ENCODE measurements around the gene CYP4F11. TPM values are rescaled to one million over a fixed set of nuclear protein-coding genes. Genes with fewer than 3 reads are reported as not detected.

The CYP4F11 gene
- total RNA-seq, 1 experiment from 2014 or later, result 10.5 TPM

- BruUV-seq (replicated peaks), result no TSS peak
- TF ChIP-seq, protein P1, sequence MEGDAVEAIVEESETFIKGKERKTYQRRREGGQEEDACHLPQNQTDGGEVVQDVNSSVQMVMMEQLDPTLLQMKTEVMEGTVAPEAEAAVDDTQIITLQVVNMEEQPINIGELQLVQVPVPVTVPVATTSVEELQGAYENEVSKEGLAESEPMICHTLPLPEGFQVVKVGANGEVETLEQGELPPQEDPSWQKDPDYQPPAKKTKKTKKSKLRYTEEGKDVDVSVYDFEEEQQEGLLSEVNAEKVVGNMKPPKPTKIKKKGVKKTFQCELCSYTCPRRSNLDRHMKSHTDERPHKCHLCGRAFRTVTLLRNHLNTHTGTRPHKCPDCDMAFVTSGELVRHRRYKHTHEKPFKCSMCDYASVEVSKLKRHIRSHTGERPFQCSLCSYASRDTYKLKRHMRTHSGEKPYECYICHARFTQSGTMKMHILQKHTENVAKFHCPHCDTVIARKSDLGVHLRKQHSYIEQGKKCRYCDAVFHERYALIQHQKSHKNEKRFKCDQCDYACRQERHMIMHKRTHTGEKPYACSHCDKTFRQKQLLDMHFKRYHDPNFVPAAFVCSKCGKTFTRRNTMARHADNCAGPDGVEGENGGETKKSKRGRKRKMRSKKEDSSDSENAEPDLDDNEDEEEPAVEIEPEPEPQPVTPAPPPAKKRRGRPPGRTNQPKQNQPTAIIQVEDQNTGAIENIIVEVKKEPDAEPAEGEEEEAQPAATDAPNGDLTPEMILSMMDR (IDR thresholded peaks at IDR 0.05; ENCODE audit: unreplicated experiment), result no peak
- CTCF ChIA-PET, result no interaction called here
Measured at GRCh38 chr19:15945301-15945700, 11.0 kb upstream of the CYP4F11 start.

DNA sequence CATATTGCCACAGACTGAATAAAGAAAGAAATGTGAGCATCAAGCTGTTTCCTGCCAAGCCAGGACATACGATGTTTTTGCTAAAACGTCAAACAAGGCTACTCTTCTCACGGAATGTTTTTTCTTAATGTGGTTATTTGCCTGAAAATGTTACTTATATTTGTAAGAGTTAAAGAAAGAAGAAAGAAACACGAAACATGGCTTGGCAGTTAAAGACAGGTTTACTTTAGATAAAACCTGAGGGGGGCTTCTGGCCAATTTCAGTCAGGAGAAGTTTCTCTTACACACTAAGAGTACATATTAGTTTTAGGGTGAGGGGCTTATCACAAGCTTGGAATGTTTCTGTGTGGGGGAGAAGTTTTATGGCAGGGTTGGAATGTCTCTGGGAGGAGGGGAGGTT lies 10.1 kb upstream of the CYP4F11 start:
- CTCF ChIA-PET, result no interaction called here

More at GRCh38 chr19:15945301-15945700, 11.0 kb upstream of the CYP4F11 start:
- Mint-ChIP-seq H3K4me3 (ENCODE audit: unreplicated experiment) (no peak overlapping the region), H3K4me1 (ENCODE audit: insufficient read depth, unreplicated experiment) (no peaks in the 10 kb centered on the region), H3K36me3 (ENCODE audit: insufficient read depth, unreplicated experiment) (no peaks in the 10 kb centered on the region), H3K27ac (ENCODE audit: low read depth, unreplicated experiment) (no peak overlapping the region), H3K9me3 (ENCODE audit: unreplicated experiment) (peaks cover 17% of the 10 kb centered on the region), H3K27me3 (ENCODE audit: insufficient read depth, unreplicated experiment) (peaks cover 22% of the 10 kb centered on the region)
- intact Hi-C loops (cut with micrococcal nuclease), result no loop called here
- POLR2A ChIA-PET, result interaction anchor here (0.5 kb wide), 1 partner anchor 82 kb away, joined by 4 read pairs; no protein-coding TSS in a partner anchor
- no peak for DNase-seq (ENCODE audit: unreplicated experiment)

DNA sequence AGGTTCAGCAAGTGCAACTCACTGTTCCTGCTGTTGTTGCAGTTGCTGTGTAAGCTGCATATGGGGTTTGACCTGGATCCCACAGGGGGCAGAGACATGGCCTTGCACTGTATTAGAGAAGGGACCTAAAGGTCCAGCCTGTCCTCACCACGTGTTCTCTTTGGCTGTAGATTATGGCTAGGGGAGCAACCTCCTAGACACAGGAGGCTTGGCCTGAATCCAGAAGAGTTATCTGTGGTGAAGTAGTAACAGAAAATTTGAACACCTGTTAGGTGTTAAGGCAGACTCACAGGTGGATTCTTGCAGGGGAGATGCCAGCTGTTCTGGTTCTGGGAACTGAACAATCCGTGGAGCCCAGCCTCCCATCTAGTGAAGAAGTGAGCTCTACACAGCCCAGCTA lies 3.4 kb upstream of the CYP4F11 start:
- intact Hi-C loops (cut with micrococcal nuclease), result no loop called here
- TF ChIP-seq, protein P1 (IDR thresholded peaks at IDR 0.05; ENCODE audit: unreplicated experiment), result no peak

More for the DNA sequence above, 10.1 kb upstream of the CYP4F11 start:
- DNase-seq (ENCODE audit: unreplicated experiment), result no peak
- H3K4me1 Mint-ChIP-seq (ENCODE audit: insufficient read depth, unreplicated experiment), result no peaks in the 10 kb centered on the region
- intact Hi-C loops (cut with micrococcal nuclease), result no loop called here
- POLR2A ChIA-PET, result no interaction called here
- H3K36me3 Mint-ChIP-seq (ENCODE audit: insufficient read depth, unreplicated experiment), result no peaks in the 10 kb centered on the region
- no peak overlapping the region for H3K4me3 Mint-ChIP-seq (ENCODE audit: unreplicated experiment)
- peaks cover 14% of the 10 kb centered on the region for H3K9me3 Mint-ChIP-seq (ENCODE audit: unreplicated experiment)
- H3K27ac Mint-ChIP-seq (ENCODE audit: low read depth, unreplicated experiment), result no peak overlapping the region
- peaks cover 22% of the 10 kb centered on the region for H3K27me3 Mint-ChIP-seq (ENCODE audit: insufficient read depth, unreplicated experiment)
- BruUV-seq (replicated peaks), result no TSS peak
- TF ChIP-seq, protein P1 (IDR thresholded peaks at IDR 0.05; ENCODE audit: unreplicated experiment), result no peak

GRCh38 chr19:15936950-15937349 lies 2.6 kb upstream of the CYP4F11 start:
- Mint-ChIP-seq H3K36me3 (ENCODE audit: insufficient read depth, unreplicated experiment) (no peaks in the 10 kb centered on the region), H3K4me3 (ENCODE audit: unreplicated experiment) (no peak overlapping the region), H3K4me1 (ENCODE audit: insufficient read depth, unreplicated experiment) (peaks cover 14% of the 10 kb centered on the region), H3K27ac (ENCODE audit: low read depth, unreplicated experiment) (no peak overlapping the region), H3K27me3 (ENCODE audit: insufficient read depth, unreplicated experiment) (peaks cover 5% of the 10 kb centered on the region), H3K9me3 (ENCODE audit: unreplicated experiment) (no peaks in the 10 kb centered on the region)
- POLR2A ChIA-PET, result no interaction called here
- CTCF ChIA-PET, result no interaction called here
- DNase-seq (ENCODE audit: unreplicated experiment), result no peak
- intact Hi-C loops (cut with micrococcal nuclease), result no loop called here
- TF ChIP-seq, protein P1 (IDR thresholded peaks at IDR 0.05; ENCODE audit: unreplicated experiment), result no peak
- no TSS peak for BruUV-seq (replicated peaks)

More for the DNA sequence above, 3.4 kb upstream of the CYP4F11 start:
- DNase-seq (ENCODE audit: unreplicated experiment), result no peak
- Mint-ChIP-seq H3K4me3 (ENCODE audit: unreplicated experiment) (no peak overlapping the region), H3K4me1 (ENCODE audit: insufficient read depth, unreplicated experiment) (peaks cover 14% of the 10 kb centered on the region), H3K9me3 (ENCODE audit: unreplicated experiment) (no peaks in the 10 kb centered on the region), H3K36me3 (ENCODE audit: insufficient read depth, unreplicated experiment) (no peaks in the 10 kb centered on the region), H3K27me3 (ENCODE audit: insufficient read depth, unreplicated experiment) (peaks cover 11% of the 10 kb centered on the region), H3K27ac (ENCODE audit: low read depth, unreplicated experiment) (no peak overlapping the region)
- ChIA-PET CTCF (no interaction called here), POLR2A (no interaction called here)
- no TSS peak for BruUV-seq (replicated peaks)
